Activated naive CD4-positive, alpha-beta T cell treated with Interleukin-2 at 50 U/mL for 16 hours (primary cell): ENCODE data around the gene RTN4RL2.
"Not testable (repeated sequence)": the region's sequence is repeated elsewhere in the genome, so short reads cannot be mapped to it uniquely, and the experiment has no call there.

Source experiments
- DNase-seq: peaks from one replicate; pipeline ENCODE4 v3.0.0-alpha.2; 2020

Gene RTN4RL2

DNA sequence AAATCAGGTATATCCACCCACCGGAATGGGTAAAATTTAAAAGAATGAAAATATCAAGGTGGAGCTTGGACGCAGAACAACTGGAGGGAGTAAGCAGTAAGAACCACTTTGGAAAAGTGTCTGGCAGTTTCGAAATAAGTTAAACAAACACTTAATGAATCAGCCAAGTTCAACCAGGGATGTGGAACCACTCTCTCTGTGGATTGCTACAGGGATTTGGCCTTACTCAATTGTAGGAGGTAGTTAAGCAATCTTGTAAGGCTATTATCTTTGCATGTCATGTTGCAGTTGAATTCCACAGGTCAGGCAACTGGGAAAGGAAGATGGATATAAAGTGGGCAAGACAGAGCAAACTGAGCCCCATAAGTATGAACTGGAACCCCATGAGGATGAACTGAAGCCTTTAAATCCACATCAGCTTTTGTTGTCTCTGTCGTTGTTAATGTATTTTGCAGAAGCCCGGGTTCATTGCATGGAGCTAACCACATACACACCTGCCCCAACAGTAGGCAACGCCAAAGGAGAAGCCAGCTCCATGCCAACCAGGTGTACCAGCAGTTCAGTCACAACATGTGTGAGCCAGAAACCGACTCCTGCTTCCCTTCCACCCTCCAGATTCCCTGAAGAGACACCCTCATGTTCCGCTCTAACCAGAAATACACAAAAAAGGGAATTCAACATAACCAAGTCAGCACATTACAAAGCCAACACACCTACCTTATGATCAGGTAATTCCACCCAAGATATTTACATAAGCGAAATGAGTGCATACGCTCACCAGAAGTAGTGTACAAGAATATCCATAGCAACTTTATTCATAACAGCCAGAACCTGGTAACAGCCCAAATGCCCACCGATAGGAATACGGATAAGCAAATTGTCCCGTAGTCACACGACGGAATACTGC, 25.4 kb upstream of the RTN4RL2 start:
- DNase-seq: no peak

- DNase-seq: no peak
Observed at GRCh38 chr11:57436031-57436430, 24.3 kb upstream of the RTN4RL2 start.

DNA sequence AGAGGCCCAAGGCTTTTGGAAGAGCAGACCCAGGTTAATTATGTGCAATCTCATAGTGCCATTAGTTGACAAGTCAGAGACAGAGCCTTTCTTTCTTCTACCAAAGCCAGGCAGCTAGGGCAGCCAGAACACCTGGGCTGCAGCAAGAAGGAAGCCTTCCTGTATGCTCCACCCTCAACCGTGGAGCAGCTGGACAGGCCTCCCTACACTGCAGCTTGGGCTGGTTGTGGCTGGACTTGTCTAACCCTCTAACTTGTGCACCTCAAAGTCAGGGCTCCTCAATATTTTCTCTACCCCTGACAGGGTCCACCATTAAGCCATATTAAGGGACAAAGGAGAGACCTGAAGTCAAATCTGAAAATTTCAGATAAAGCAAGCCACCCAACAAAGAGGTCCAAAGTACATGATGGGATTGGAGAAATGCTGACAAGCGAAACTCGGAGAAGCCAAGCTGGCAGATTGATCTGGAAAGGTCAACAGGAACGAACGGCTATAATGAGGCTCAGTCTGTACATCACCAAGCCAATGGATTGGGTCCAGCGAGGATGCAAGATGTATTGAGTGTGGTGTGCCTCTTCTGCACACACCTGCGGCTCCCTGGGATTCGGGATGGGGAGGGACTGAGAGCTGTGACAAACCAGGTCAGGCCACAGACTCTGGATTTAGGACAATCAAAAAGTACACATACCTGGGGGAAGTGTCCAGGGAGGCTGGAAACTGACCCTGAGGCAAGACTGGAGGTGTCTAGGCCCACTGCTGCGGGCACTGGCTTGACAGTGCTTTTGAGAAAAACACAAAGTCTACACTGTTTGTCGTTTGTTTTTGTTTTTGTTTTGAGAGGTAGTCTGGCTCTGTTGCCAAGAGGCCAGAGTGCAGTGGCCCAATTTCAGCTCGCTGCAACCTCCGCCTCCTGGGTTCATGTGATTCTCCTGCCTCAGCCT, 21.7 kb upstream of the RTN4RL2 start:
- no peak for DNase-seq

GRCh38 chr11:57439786-57440185, 20.5 kb upstream of the RTN4RL2 start:
- no peak for DNase-seq

GRCh38 chr11:57440744-57441414, 19.4 kb upstream of the RTN4RL2 start:
- DNase-seq: no peak

GRCh38 chr11:57444362-57445121, 15.8 kb upstream of the RTN4RL2 start:
- DNase-seq: no peak

DNA sequence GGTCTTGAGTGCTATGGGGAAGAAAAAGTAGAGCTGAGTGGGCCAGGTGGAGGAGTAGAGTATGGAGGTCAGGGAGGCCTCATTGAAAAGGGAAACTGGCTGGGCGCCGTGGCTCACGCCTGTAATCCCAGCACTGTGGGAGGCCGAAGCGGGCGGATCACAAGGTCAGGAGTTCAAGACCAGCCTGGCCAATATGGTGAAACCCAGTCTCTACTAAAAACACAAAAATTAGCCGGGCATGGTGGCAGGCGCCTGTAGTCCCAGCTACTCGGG, 15.3 kb upstream of the RTN4RL2 start:
- DNase-seq: not testable (repeated sequence)

GRCh38 chr11:57446055-57446454, 14.3 kb upstream of the RTN4RL2 start:
- no peak for DNase-seq

- DNase-seq: no peak
Observed at GRCh38 chr11:57453543-57454177, 6.7 kb upstream of the RTN4RL2 start.

DNA sequence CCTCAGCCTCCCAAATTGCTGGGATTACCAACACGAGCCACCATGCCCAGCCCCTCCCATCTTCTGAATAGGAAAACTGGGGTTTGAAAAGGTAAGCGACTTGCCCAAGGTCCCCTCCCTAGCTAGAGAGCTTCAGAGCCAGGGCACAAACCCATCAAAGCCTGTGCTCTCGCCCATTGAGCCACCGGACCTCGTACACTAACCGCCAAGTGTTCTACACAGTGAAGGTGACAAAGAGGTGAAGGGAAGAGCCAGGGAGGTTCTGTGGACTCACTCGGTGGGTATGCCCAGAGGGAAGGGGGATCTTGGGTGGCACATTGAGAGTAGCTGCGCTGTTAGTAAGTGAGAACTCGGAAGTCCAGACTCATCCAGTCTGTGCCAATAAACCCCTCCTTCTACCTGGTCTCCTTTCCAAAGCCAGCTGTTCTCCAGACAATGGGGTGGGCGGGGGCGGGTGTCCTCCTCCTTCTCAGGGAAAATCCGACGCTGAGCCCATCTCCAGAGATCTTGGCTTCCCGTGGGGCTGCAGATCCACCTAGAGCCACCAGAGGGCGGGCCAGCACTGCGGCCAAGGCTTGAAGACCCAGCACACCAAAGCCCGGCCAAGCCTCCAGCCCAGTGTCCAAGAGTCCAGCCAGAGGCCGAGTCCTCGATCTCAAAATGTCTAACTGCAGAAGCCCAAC, 3.2 kb upstream of the RTN4RL2 start:
- DNase-seq: peak; percentile 80

GRCh38 chr11:57457643-57458023, 2.7 kb upstream of the RTN4RL2 start:
- DNase-seq: no peak

GRCh38 chr11:57458060-57458409, 2.3 kb upstream of the RTN4RL2 start:
- DNase-seq: no peak

DNA sequence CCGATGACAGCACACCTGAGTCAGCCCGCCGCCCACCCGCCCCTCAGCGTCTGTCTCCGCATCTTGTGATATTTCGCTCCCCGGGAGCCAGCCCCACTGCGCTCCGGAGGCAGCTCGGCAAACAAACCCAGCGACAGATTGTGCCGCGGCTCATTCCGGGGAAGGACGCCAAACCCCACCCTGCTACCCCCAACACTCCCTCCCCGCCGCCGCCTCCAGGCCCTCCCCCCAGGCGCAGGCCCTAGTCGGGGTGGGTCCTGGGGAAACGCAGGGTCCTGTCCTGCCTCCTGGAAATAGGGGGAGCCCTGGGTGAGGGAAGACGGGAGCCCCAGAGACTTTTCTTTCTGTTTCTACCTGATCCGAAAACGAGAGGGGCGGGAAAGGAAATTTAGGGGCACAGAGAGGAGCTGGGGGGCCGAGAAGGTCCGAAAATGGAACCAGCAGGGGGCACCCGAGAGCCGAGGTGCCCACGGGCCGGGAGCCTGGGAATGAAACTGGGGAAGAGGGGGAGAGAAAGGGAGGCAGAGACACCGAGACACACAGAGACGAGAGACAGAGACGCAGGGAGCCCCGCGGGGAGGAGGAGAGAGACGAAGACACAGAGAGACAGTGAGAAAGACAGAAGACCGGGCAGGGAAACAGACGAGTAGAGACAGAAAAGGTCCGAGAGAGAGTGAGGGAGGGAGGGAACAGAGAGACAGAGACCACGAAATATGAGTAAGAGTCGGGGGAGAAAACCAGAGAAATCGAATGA, 1.7 kb upstream of the RTN4RL2 start:
- DNase-seq: peak; percentile 67

DNA sequence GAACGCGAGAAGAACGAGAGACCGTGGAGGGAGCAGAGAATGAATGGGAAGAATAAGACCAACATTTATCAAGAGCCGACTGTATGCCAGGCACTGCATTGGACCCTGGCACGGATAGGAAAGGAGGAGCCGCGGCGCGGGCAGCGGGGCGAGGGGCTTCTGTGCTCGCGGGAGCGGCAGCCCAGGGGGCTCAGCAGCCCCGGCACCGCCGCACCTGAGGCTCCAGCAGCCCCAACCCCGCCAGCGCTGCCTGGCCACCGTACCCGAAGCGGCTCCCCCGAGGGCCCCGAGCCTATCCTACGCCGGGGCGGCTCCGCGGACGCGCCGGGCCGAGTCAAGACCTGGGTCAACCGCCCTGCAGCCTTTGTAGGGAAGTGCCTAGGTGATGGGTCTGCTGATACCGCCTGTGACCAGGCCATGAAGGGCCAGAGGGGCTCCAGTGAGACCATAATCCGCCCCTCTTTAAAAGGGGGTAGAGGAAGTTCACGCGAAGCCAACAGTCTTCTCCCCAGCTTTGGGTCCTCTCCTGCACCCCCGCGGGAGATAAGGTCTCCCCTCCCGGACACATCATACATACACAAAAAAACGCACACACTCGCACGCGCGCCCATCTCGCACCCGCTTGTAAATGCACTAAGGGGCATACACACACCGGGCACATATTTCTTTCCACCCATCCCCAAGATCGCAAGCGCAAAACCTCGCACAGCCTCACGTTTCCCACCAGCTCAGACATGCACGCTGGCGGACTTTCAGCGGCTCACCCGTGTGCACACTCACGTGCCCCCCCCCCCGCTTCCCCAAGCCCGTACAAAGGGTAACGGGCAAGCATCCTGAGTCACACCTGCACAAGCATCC, 935 bp upstream of the RTN4RL2 start:
- peak; percentile 26 for DNase-seq

DNA sequence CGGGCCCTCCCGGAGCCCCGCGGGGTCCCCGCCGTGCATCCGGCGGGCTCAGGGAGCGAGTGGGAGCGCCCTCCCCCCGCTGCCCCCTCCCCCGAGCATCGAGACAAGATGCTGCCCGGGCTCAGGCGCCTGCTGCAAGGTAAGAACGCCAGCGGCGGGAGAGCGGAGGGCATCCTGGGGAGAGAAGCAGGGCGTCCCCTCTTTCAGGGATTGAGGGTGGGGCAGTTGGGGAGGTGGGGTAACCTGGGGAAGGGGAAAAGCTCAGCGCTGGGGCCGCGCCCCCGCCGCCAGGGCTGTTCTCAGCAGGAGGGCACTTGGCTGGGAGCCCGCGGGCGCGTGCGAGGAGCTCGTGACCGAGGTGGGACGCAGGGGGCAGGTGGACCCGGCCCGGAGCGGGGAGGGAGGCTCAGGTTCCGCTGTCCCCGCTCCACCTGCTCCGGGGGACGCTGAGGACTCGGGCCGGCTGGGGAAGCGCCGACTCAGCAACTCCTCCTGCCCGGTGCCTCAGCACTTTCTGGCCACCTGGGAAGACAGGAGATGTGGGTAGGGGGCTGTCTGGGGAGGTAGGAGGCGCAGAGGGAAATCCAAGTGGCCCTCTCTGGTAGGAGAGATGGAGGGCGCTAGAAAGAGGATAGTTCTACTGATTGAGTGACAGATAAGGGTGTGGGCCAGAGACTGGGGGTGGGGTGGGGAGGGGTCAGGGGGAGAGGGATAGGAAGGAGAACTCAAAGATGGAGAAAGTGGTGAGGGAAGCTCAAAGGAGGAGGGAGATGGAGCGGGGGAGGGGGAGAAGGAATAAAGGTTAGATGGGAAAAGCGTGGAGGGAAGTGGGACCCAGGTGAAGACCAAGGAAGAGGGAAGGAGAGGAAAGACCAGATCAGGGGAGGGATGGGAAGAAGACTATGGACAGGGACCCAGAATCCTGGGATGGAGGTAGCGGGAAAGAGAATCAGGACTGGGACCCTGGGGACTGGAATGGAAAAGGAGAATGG, 726 bp downstream of the RTN4RL2 start:
- no peak for DNase-seq

DNA sequence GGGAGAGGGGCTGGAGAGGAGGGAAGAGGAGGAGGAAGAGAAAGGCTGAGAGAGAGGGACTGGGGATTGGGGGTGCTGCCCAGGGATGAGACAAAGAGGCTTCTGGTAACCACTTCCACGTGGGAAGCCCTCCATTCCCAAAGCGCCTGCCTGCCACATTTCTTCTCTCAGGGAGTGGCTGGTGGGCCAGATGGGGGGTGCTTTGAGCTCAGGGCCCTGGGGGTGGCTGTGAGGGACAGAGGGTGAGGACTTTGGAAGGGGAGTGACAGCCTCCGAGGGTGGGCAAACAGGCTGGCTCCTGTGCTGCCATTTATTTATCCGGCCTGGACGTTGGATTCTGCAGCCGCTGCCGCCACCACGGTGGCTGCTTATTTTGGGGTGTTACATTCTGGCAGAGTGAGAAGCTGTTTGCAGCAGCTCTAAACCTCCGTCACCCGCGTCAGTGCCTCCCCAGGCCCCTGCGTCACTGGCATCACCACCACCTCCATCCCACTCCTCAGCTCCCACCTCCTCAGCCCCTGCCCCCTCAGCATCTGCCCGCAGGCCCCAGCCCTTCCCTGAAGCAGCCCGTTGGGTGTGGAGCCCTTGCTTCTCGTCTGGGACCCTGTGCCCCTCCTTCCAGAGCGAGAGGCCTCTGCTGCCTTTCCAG, 1.6 kb downstream of the RTN4RL2 start:
- DNase-seq: no peak

DNA sequence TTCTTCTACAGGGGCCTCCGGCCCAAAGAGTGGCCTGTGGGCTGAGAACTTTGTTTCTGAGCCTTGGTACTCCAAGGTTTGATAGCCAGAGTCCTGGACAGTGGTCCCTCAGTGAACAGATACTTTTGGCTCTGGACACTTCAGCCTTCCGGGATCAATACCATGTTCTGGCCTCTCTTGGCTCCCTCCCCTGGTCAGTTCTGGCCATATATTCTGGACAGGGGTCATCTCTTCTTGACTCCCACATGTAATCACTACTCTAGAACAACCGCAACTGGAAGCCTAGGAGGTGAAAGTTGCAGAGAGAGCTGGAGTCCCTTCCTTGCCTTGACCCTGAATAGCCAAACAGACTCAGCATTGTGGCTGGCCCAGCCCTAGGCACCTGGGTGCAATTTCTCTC, 2.3 kb downstream of the RTN4RL2 start:
- DNase-seq: no peak
